Heart left ventricle (tissue), 13 donors: ENCODE results near the gene MIGA1.

Experiments used
- POLR2A ChIP-seq, 2 donors: fragments of 450-650 bp; IDR thresholded peaks; one replicate each; pipeline ENCODE4 v1.6.1; 2017; ENCODE audit warnings: antibody characterized with exemption in 2 of 2, mild to moderate bottlenecking in 2 of 2, moderate library complexity in 2 of 2
- TF ChIP-seq, protein P1 (sequence below), 12 donors: fragments of 200-600 bp; sonication (generic) in 4 of 12; IDR thresholded peaks; one replicate each; pipeline versions ENCODE4 v1.5.0 to v1.8.0; 2018 to 2022; ENCODE audit warnings: antibody characterized with exemption in 12 of 12, mild to moderate bottlenecking in 5 of 12
- donor health status: ischemic (EF 13 %, LVEDD 7.1; RV severe dilation, severe dysfunction).
- donor health status: DM: no; HTN: yes; CAD: no.
- donor health status: DM: no; HTN: no; CAD: no.
- donor health status: ischemic (EF 25% LVEDD 6.9; RV normal size, moderate dysfunction).
- donor health status: ischemic (EF 25% LVEDD 5.7; RV mildly dilated, moderate dysfunction).
- donor health status: ischemic (EF 35%, LVEDD 5.7; RV mildly dilated, moderate dysfunction).
- donor health status: nonischemic (EF 11% LVEDD 7.7; RV severe dilation, severe dysfunction).
- donor health status: DM: yes; HTN: yes; CAD: no.
- donor health status: PGD.
- donor health status: ischemic (EF 29% LVEDD 5.4; RV normal size, mild dysfunction).
- donor health status: nonischemic (EF 23%, LVEDD 6.1; RV moderate dilation, normal function).

DNA sequence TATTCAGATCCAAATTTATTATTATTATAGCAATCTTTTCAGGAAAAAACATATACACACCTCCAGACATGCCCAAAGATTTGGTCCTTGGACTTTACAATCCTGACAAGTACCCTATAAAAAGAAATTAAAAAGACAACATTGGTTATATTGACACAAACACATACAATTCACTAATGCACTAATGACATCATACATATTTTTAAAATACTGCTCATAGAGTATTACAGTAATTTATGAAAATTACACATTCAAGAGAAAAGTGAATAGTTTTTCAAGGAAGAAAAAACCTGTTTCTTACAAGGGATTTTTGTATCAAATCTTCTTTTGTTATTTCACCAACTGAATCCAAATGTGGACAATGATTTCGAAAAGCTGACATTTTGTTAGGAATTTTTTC is 38.1 kb upstream of the MIGA1 start:
- TF ChIP-seq, protein P1, sequence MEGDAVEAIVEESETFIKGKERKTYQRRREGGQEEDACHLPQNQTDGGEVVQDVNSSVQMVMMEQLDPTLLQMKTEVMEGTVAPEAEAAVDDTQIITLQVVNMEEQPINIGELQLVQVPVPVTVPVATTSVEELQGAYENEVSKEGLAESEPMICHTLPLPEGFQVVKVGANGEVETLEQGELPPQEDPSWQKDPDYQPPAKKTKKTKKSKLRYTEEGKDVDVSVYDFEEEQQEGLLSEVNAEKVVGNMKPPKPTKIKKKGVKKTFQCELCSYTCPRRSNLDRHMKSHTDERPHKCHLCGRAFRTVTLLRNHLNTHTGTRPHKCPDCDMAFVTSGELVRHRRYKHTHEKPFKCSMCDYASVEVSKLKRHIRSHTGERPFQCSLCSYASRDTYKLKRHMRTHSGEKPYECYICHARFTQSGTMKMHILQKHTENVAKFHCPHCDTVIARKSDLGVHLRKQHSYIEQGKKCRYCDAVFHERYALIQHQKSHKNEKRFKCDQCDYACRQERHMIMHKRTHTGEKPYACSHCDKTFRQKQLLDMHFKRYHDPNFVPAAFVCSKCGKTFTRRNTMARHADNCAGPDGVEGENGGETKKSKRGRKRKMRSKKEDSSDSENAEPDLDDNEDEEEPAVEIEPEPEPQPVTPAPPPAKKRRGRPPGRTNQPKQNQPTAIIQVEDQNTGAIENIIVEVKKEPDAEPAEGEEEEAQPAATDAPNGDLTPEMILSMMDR (IDR thresholded peaks at IDR 0.05) = no peak
- no peak for TF ChIP-seq POLR2A (IDR thresholded peaks at IDR 0.05)
